ENCODE results near the gene EFEMP1. TPM values are rescaled to one million over a fixed set of nuclear protein-coding genes. Genes with fewer than 3 reads are reported as not detected.
A peak's percentile ranks its signal among the peaks of the same experiment; 100 is the strongest.

Gene EFEMP1, protein sequence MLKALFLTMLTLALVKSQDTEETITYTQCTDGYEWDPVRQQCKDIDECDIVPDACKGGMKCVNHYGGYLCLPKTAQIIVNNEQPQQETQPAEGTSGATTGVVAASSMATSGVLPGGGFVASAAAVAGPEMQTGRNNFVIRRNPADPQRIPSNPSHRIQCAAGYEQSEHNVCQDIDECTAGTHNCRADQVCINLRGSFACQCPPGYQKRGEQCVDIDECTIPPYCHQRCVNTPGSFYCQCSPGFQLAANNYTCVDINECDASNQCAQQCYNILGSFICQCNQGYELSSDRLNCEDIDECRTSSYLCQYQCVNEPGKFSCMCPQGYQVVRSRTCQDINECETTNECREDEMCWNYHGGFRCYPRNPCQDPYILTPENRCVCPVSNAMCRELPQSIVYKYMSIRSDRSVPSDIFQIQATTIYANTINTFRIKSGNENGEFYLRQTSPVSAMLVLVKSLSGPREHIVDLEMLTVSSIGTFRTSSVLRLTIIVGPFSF
- total RNA-seq (2014; rRNA removed; shearing (Covaris generic)): 290 and 292 TPM in 2 replicates

DNA sequence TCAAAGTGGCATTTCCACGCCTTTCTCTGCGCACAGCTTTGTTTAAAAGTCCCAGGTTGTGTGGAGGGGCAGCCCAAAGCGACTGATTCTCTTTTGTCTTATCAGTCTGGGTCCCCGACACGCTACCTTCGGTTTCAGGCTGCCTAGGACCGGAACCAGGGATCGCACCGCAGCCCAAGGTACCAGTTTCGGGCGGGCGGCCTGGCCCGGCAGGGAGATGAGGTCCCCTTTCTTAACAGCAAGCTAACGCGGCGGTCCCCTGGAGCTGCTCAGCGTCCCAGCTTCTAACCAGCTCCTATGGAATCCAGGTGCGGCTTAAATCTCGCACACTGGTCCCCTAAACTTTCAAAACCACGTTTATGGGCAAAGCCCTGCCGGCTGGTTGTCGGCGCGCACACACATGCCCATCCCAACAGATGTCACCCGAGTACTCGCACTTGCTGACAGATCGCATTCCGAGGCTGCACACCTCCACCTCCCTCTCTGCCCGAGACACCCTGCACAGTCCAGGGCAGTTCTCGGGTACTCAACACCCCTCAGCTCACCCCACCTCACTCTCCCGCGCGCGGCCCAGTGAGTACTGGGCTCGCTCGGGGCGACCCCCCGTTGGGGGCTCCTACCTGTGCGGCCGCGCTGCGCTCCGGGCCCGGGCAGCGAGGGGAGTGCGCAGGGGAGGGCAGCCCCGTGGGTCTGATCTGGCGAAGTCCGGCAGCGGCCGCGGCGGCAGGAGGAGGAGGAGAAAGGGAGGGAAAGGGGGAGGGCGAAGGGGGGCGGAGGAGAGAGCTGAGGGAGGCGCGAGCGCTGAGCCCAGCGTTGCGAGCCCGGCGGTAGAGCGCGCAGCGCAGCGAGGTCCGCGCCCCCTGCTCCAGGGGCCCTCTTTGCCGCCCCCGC, at the start of gene EFEMP1:
TSS of gene EFEMP1 (minus strand) at position 692 of the 891 bp plus-strand sequence. CDS start 1,342 bp downstream, outside the sequence.
- peak; percentile 83 for DNase-seq (ENCODE audit: low read depth)

DNA sequence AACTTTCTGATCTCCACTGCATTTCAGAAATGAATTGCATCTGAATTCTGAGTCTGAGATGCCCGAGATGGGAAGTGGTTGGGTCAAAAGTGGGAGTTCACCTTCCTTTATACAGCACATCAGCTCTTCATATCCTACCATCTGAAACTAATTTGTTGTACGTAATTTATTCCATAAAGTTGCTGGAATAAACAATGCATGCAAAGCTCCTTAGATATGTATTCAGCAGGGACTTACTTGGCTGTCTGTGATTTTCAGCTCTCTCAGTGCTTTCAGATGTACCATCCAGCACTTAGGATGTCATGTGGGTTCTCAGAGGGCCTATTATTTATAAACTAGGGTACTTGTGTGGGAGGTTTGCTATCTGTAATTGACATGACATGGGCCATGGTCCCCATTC, 46.9 kb upstream of the EFEMP1 start:
- no peak for DNase-seq (ENCODE audit: low read depth)

DNA sequence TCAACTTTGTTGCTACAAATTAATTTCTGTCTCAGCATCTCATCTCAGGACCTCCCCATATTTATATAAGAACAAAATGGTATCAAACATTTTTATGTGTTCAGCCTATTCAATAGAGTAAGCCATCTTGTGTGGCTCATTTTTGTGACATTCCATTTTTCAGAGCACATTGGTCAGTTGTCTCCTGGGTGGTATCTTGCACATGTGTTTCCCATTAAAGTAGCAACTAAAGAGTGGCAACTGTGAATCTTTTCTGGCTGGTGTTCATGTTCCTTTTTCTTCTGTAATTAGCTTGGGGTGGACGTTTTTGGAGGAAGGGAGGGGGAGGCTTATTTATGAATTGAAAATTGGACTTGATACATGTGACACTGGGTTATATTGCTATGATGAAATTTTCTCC, 45.4 kb upstream of the EFEMP1 start:
- no peak for DNase-seq (ENCODE audit: low read depth)

DNA sequence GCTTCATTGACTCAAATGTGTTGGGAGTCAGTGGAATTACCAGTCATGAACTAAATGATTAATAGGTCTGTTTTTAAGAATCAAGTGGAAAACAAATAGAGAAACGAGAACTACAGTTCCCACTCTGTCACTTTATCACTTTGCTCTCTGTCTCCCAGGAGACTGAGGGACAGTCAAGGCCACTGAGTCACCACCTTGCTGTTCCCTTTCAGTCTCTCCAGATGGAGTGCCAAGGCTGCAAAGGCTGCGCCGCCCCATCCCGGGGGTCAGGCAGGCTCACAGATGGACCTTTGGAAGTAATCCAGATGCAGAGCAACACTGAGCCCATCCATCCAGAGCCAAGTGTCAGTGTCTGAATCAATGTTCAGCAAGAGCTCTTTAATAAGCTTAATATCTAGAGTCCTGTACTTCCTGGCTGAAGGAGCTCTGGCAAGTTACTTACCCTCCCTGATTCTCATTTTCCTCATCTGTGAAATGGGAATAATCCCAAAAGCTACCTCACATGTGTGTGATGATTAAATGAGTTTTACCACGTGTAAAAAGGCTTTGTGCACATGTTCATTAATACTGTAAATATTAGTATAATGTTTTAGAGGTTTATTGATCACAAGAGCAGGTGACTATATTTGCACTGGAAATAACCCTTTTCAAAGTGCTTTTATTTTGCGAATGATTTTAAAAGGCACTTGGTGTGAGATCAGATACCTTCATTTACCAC, 43.0 kb upstream of the EFEMP1 start:
- peak; percentile 13 for DNase-seq (ENCODE audit: low read depth)

DNA sequence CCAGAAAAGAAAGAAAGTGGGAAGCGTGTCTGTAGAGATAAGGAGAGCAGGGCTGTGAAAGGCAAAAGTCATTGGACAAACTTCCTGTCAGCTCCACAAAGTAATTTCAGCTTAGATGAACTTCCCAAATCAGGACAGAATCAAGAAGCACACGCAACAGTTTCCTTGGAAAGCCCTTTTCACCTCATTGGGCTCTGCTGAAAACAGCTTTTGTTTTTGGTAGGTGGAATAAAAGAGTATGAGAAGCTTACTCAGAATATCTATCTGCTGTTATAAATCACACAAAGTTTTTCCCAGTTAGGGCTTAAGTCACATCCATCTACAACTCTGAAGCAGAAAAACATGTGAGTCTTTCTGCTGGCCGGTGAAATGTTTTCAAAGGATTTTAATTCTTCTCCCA, 42.4 kb upstream of the EFEMP1 start:
- no peak for DNase-seq (ENCODE audit: low read depth)

DNA sequence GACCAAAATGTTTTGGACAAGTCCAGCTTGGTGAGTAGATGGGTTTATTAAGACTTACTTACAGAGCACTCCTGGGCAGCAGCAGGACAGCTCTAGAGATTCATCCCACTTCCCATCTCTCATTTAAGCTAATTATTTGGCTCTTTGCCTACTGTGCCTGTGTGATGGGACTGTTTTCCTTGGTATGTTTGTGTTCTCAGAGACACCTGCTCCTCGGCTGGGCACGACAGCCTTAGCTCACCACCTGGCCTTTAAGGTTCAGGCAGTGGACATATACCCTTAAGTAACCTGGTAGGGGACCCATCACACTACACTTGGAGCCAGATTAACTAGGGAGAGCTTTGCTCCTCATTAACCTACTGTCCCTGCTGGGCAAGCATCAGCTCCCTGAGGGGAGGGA, 41.7 kb upstream of the EFEMP1 start:
- DNase-seq (ENCODE audit: low read depth): no peak

DNA sequence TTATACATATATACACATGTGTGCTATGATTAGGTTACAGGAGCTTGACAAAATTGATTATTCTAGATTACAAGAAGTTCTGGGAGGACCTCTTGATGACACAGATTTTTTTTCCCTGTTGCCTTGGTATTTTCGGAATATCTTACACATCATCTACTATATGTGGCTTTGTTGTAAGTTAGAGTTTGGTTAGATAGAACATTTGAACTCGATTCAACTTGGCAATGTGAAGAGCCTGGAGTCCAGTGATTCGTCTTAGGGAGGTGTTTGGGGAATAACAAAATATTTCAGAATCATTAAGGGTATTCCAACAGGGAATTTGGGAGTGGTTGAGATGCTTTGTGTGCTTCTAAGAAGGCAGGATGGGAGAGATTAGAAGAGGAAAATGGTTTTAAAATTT, 39.3 kb upstream of the EFEMP1 start:
- no peak for DNase-seq (ENCODE audit: low read depth)

DNA sequence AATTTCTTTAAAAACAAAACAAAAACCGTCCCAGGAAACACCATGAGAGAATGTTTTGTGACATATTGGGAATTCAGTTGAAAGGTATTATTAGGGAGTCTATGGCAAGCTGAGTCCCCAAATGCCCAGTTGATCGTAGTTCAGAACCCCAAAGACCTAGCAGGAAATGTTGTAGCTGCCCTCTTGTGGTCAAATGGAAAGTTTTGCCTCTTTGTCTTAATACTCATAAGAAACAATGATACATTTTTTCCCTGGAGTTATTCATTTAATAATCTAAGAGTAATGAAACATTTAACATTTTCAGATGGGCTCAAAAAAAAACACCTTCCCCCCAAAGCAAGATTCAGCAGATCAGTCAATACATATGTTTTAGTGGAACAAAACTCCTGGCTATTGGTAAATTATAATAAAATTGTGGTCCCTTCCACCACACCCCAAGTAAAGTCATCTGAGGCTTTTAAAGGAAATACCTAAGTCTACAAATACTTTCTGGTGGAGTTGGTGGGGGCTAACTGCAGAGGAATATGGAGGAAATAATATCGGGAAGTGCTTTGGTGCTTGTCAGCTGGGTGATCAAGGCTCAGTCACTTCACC, 37.8 kb upstream of the EFEMP1 start:
- DNase-seq (ENCODE audit: low read depth): peak; percentile 60

DNA sequence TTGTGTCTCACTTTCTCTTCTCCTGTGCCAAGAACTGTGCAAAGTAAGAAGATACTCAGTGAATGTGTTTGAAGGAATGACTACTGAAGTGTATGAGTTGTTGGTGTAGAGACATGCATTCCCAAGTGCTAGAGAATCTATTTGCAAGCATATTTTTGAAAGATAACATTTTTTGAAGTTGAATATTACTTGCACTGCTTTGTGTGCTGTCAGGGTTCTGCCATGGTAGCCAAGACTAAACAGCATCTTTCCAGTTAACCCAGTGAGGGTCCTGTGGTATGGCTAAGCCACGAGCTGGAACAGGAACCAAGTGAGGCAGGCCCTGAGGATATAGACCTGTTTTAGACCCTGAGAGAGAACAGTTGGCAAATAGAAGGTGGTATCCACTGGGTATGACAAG, 35.2 kb upstream of the EFEMP1 start:
- no peak for DNase-seq (ENCODE audit: low read depth)

DNA sequence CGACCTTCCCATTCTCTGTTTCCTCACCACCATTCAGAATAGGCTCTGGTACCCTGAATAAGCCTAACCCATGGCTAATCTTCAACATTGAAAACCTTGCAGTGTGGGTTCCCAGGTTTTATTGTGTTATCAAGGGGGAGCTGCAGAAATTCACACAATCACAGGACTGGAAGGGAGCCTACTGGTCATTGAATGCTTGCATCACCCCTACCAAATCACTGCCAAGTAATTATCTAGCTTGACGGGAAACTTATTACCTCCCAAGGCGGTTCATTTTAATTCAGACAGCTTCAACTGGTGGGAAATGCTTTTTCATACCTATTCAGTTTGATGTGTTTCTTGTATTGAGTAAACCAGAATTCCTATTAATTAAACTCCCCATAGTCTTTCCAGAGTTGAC, 33.6 kb upstream of the EFEMP1 start:
- DNase-seq (ENCODE audit: low read depth): no peak

DNA sequence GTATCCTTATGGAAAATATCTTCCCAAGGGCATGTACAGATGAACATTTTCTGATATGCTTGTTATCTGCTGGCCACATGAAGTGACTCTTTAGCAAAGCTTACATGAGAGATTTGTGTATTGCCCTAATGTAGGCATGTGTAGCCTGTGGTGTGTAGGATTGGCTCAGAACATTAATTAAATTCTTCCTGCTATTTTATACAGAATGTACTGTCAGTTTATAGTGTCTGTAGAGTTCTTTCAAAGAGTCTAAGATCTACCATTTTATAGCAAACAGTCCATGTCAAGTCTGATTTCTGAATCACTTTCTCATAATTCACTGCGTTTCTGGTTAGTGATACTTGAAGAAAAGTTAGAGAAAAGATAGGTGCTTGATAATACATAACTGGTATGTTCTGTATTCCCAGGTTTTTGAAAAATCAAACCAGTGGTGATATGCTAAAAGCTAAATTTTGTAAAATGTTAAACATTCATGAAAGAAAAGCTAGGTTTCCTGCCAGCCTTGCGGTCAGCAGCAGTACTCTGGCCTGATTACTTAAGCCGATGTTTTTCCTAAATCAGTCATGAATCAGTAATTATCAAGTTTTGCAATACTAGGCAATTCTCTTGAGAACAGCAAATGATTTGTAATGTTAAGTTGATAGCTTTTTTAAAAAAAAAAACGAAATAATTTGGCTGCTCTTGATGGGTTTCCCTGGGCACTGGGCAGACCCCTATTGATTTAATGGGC, 30.9 kb upstream of the EFEMP1 start:
- no peak for DNase-seq (ENCODE audit: low read depth)

DNA sequence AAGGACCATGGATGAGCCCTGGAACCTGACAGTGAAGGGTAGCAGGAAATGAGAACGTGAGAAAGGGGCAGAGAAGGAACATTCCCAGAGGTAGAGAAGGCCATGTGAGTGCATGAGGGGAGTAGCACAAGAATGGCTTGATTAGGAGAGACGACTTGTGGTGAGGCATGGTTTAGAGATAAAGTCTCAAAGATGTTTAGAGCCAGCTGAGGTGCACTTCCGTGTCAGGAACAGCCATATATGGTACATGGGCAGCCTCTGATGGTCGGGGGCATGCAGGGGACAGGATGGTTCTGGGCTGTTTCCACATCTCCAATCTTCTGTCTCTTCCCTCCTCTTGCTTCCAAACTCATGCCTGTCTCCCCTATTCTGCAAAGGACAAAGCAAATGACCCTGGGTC, 28.8 kb upstream of the EFEMP1 start:
- DNase-seq (ENCODE audit: low read depth): no peak

DNA sequence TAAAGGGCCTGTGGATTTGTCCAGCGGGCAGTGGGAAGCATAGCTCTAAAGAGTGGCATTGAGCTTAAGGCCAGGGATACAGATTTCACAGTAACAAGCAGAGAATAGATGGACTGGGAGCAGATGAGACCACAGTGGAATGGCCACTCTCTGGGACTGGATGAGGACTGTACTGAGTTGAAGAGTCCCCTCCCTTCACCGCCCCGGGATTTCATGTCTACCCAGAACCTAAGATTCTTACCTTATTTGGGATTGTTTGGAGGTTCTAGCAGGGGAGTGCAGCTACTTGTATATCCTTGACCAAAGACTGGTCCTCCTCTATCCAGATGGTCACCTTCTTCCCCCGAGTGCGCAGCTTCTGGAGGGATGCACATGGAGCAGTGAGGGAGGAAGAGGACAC, 28.0 kb upstream of the EFEMP1 start:
- no peak for DNase-seq (ENCODE audit: low read depth)

DNA sequence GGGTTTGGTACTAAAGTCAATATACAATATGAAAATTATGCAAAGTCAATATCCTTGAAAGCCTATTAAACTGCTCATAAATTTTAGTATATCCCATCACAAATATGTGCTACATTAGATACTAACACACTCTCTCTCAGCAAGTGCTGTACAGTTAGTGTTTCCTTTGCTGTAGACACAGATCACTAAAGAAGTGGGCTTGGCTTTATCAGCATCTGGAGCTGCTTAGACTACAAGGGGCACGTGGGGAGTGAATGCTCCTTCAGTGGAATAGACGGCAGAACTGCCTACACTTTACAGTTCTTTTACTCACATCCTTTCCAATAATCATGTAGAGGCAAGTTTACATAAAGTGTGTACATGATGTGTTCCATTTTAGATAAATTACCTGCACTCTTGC, 26.0 kb upstream of the EFEMP1 start:
- DNase-seq (ENCODE audit: low read depth): no peak

DNA sequence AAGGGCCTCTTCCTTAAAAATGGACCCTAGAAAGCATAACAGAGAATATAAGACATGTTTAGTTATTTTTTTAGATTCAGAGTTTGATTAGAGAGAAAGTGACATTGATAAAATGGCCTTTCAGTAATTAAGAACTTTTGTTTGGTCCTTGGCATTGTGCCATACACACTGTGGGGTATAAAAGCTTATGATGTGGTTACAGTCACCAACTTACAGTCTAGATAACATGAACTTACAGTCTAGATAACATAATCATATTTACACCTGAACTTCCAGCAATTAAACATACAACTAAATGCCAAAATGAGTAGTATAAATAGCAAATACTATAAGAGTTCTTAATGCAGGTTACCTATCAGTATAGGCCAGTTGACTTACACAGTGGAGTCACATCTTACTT, 25.6 kb upstream of the EFEMP1 start:
- no peak for DNase-seq (ENCODE audit: low read depth)

DNA sequence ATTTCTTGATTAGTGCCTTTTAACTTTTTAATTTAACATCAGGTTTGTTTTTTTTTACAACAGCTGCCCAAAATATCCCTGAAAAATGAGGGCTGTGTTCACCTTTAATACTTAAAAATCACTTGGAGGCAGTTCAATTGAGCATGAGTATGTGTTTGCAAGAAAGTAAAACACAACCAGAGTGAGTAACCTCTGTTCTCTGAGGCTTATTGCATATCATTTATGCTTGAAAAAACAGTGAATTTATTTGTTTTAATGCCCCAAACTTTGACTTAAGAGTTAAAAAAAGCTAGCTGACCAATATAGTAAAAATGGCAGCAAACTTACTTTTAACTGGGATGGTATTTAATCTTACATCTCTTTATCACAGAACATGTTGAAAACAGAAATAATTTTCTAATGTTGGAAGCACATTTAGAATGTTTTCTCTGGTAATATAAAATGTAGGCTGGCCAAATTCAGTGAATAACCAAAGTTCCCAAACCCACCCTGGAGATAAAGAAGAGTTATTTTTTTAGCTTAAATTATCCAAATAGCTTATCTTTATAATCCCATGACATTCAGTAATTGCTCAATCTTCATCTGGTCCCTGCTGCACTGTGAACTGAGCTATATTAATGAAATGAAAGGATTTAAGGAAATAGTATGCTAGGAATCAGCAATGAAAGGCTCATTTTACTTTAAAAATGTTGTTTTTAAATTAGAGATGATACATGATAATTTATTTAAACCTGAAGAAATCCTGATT, 24.8 kb upstream of the EFEMP1 start:
- DNase-seq (ENCODE audit: low read depth): no peak

DNA sequence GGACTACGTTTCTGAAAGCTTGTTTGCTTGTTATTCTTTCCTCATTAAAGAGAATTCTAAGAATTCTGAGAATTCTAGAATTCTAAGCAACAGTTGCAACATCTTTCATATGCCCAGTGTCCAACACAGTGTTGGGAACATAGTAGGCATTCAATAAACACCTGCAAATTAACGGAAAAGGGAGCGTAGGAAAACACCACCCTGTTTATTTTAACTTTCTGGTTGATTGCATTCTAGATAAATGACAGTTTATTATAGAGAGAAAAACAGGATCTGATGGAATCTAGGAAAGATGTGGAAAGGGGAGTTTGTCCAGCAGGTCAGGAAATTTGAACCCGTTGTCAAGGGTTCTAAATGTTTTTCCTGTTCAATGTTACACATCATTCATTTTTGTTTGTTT, 24.2 kb upstream of the EFEMP1 start:
- DNase-seq (ENCODE audit: low read depth): no peak

DNA sequence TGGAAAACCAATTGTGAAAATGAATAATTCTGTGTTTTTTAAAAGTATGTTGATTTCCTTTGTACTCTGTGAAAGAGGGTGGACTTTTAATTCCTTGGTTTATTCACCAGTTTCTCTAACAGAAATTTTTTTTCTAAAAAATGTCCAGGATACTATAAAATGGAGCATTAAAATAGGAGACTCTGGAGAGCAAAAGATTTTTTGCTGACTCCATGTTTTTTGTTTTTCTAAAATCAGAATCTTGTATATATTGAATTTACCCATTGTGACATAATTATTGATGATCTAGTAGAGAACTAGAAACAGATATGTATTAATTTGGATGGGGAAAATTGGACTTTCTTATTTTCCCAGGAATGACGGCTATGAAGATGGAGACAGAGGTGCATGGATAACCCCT, 23.2 kb upstream of the EFEMP1 start:
- DNase-seq (ENCODE audit: low read depth): no peak

DNA sequence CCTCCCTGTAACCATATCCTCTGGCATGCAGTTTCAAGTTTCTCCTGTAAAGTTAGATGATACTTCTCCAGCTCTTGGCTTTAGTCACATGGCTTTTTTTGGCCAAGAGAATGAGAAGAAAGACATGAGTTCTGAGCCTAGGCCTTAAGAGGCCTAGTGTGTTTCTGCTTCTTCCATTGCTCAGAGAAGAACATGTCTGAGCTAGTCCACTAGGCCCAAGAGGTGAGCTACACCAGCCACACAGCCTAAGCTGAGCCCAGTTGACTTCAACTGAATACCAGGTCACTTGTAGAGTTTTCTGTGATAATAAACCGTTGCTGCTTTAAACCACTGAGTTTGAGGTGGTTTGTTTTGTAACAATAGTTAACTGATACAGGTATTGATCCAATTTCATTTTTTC, 19.9 kb upstream of the EFEMP1 start:
- no peak for DNase-seq (ENCODE audit: low read depth)

DNA sequence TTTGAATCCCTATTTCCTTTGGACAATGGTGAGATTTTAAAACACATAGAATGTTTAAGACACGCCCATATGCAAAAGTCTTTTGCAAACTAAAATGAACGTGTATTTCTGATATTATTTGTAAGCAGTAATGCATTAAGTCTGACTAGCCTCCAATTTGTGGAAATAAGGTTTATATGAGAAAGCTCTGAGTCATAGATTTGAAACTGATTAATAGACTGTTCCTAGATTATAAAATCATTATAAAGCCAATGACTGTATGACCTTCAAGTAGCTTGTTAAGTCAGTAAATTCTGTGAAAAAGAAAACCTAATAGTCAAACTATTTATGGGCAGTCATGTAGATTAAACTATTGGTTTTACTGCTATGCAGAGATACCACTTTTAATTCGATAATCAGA, 12.8 kb upstream of the EFEMP1 start:
- DNase-seq (ENCODE audit: low read depth): no peak

Measured in Daoy (cell line).